Keratinocyte (primary cell): ENCODE data around the gene OR8B12. TPM values are rescaled to one million over a fixed set of nuclear protein-coding genes. Genes with fewer than 3 reads are reported as not detected.

Experiments
- DNase-seq: peaks from one replicate; pipeline ENCODE4 v3.0.0-alpha.2; 2011; ENCODE audit warnings: low read depth, missing footprints, low spot score
- FAIRE-seq: peaks from 2 replicates; lab custom pipeline; 2011; peaks lifted over from hg19 to GRCh38; lab: Jason Lieb, UNC
- H2AFZ ChIP-seq: 2 replicates; pipeline ENCODE4 v1.6.0; 2012; ENCODE audit warnings: low read length, control low read depth, inconsistent platforms; ENCODE audit not compliant: control insufficient read depth
- H3K27ac ChIP-seq: 2 replicates; pipeline ENCODE4 v1.5.1; 2011; ENCODE audit warnings: low read length; ENCODE audit not compliant: control insufficient read depth, insufficient read depth
- H3K27me3 ChIP-seq: 3 replicates; pipeline ENCODE4 v1.6.0; 2011; ENCODE audit warnings: low read length; ENCODE audit not compliant: control insufficient read depth, insufficient read depth; ENCODE audit errors: extremely low read depth
- H3K36me3 ChIP-seq, 2 experiments: 2 replicates in 1 of 2; 3 replicates in 1 of 2; pipeline ENCODE4 v1.5.1; 2011; ENCODE audit warnings: low read length in 2 of 2, mild to moderate bottlenecking in 1 of 2; ENCODE audit not compliant: control insufficient read depth in 2 of 2, insufficient read depth in 2 of 2; ENCODE audit errors: extremely low read depth in 1 of 2
- H3K4me1 ChIP-seq: 3 replicates; pipeline ENCODE4 v1.5.1; 2011; ENCODE audit warnings: low read length; ENCODE audit not compliant: control insufficient read depth, insufficient read depth; ENCODE audit errors: extremely low read depth
- H3K4me2 ChIP-seq: 3 replicates; pipeline ENCODE4 v1.6.0; 2011; ENCODE audit warnings: low read depth, low read length; ENCODE audit not compliant: control insufficient read depth, insufficient read depth; ENCODE audit errors: extremely low read depth
- H3K4me3 ChIP-seq, 3 experiments: fragments of 200-600 bp in 1 of 3; sonication (generic) in 1 of 3; 2 replicates in 2 of 3; 3 replicates in 1 of 3; pipeline ENCODE4 v1.5.1; 2011 to 2016; ENCODE audit warnings: low read length in 3 of 3, mild to moderate bottlenecking in 3 of 3, control low read depth in 2 of 3, inconsistent platforms in 1 of 3, low read depth in 1 of 3, mixed read lengths in 1 of 3, mixed run types in 1 of 3, moderate library complexity in 1 of 3; ENCODE audit not compliant: control insufficient read depth in 2 of 3, insufficient read depth in 2 of 3; ENCODE audit errors: extremely low read depth in 1 of 3
- H3K79me2 ChIP-seq: 2 replicates; pipeline ENCODE4 v1.6.0; 2012; ENCODE audit warnings: low read length; ENCODE audit not compliant: control insufficient read depth, insufficient read depth
- H3K9ac ChIP-seq: 3 replicates; pipeline ENCODE4 v1.6.0; 2011; ENCODE audit warnings: low read length; ENCODE audit not compliant: control insufficient read depth, insufficient read depth; ENCODE audit errors: extremely low read depth
- H3K9me1 ChIP-seq: 3 replicates; pipeline ENCODE4 v1.6.0; 2011; ENCODE audit warnings: low read length; ENCODE audit not compliant: control insufficient read depth, insufficient read depth; ENCODE audit errors: extremely low read depth
- H3K9me3 ChIP-seq: 2 replicates; pipeline ENCODE4 v1.5.1; 2012; ENCODE audit warnings: low read depth, low read length; ENCODE audit not compliant: control insufficient read depth
- H4K20me1 ChIP-seq: 3 replicates; pipeline ENCODE4 v1.6.0; 2011; ENCODE audit warnings: low read length; ENCODE audit not compliant: control insufficient read depth, insufficient read depth; ENCODE audit errors: extremely low read depth
- EZH2 ChIP-seq: IDR thresholded peaks from one replicate; pipeline ENCODE4 v1.6.1; 2012; ENCODE audit warnings: inconsistent platforms, mild to moderate bottlenecking, low read length, moderate library complexity
- dilution Hi-C: fragments of 300-500 bp; cut with MboI; formaldehyde crosslinking; loops from one replicate; pipeline ENCODE4 v1.7.0; 2020; ENCODE audit warnings: low sequenced_read_pairs; ENCODE audit not compliant: extremely low pct_ligation_motif_present
- polyA plus RNA-seq, 5 experiments: library from polyadenylated mRNA; depleted of rRNA in 3 of 5; stranded (reverse) in 3 of 5; stranded (forward) in 1 of 5; unstranded in 1 of 5; fragments of >200 nt; gene quantifications; 1 replicate in 1 of 5; 2 replicates in 3 of 5; 3 replicates in 1 of 5; pipeline versions ENCODE4 v1.2.1 to v1.2.3, GENCODE V29; 2011 to 2012; ENCODE audit warnings: missing spikeins in 2 of 5, low read depth in 1 of 5, low replicate concordance in 1 of 5
- TF ChIP-seq, protein P1 (sequence below), 3 experiments: IDR thresholded peaks in 1 of 3; conservative IDR thresholded peaks in 1 of 3; optimal IDR thresholded peaks in 1 of 3; 2 replicates in 2 of 3; 3 replicates in 1 of 3; pipeline versions ENCODE3 to v1.5.1; 2011; ENCODE audit warnings: low read length in 3 of 3, mild to moderate bottlenecking in 3 of 3, moderate library complexity in 2 of 3, control low read depth in 1 of 3, inconsistent platforms in 1 of 3; ENCODE audit not compliant: insufficient read depth in 2 of 3; ENCODE audit errors: extremely low read depth in 1 of 3

Gene OR8B12
- polyA plus RNA-seq, 1 donor (not counting 4 experiments of a cell fraction or from before 2014, with no cell fraction given) = not detected

DNA sequence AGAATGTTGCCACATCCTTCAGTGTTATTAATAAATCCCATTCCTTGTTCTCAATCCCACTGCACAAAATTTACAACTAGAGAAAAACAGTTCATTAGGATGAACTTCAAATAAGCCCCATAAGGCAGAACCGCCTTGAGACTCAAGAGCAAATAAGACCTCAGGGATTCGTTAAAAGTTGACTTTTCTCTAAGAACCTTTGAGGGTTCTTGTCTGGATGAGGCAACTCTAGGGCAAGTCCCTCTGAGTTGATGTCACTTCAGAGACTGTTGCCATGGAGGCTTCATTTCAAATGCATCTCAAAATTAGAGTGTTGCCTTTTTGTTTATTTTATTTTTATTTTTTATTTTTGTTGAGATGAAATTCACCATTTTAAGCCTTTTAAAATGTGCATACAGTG lies 48.0 kb upstream of the OR8B12 start:
- Histone ChIP-seq H4K20me1 (no peaks in the 10 kb centered on the region), H3K27me3 (no peaks in the 10 kb centered on the region), H3K9me3 (no peaks in the 10 kb centered on the region), H3K36me3 (no peaks in the 10 kb centered on the region), H3K4me1 (no peaks in the 10 kb centered on the region), H3K9me1 (no peaks in the 10 kb centered on the region), H2AFZ (no peak overlapping the region), H3K79me2 (no peaks in the 10 kb centered on the region), H3K4me3 (no peak overlapping the region), H3K27ac (no peak overlapping the region), H3K9ac (no peak overlapping the region), H3K4me2 (no peak overlapping the region)
- DNase-seq (no peak), FAIRE-seq (no peak)
- dilution Hi-C loops = no loop called here
- TF ChIP-seq EZH2 = no peak
- TF ChIP-seq, protein P1, sequence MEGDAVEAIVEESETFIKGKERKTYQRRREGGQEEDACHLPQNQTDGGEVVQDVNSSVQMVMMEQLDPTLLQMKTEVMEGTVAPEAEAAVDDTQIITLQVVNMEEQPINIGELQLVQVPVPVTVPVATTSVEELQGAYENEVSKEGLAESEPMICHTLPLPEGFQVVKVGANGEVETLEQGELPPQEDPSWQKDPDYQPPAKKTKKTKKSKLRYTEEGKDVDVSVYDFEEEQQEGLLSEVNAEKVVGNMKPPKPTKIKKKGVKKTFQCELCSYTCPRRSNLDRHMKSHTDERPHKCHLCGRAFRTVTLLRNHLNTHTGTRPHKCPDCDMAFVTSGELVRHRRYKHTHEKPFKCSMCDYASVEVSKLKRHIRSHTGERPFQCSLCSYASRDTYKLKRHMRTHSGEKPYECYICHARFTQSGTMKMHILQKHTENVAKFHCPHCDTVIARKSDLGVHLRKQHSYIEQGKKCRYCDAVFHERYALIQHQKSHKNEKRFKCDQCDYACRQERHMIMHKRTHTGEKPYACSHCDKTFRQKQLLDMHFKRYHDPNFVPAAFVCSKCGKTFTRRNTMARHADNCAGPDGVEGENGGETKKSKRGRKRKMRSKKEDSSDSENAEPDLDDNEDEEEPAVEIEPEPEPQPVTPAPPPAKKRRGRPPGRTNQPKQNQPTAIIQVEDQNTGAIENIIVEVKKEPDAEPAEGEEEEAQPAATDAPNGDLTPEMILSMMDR (optimal IDR thresholded peaks at IDR 0.05 in 1 of 3, IDR thresholded peaks at IDR 0.05 in 1 of 3, conservative IDR thresholded peaks at IDR 0.05 in 1 of 3; ENCODE audit: extremely low read depth in 1 of 3, insufficient read depth in 2 of 3, low read length in 3 of 3) = no peak

DNA sequence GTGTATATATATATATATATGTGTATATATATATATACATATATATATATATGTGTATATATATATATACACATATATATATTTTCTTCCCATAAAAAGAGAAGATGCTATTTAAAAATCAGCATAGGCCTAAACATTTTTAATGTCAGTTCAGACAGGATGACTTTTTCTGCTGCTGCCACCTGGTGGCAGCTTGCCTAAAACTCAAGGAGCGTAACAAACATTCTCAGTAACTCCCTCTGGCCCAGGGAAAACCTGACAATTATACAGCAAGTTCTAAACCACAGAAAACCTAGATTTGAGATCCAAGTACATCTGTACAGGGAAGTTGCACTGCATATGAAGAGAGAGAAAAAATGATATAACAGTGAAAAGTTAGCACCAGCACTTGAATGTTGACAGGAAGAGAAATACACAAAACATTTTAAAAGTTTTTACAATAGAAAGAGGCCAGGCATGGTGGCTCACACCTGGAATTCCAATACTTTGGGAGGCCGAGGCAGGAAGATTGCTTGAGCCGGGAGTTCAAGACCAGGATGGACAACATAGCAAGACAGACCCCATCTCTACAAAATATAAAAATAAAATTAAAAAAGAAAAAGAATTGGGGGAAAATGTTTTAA lies 42.9 kb upstream of the OR8B12 start:
- FAIRE-seq = peak; percentile 59
- H3K4me1 ChIP-seq = no peaks in the 10 kb centered on the region

More for the DNA sequence above, 42.9 kb upstream of the OR8B12 start:
- TF ChIP-seq, protein P1 (optimal IDR thresholded peaks at IDR 0.05 in 1 of 3, IDR thresholded peaks at IDR 0.05 in 1 of 3, conservative IDR thresholded peaks at IDR 0.05 in 1 of 3; ENCODE audit: extremely low read depth in 1 of 3, insufficient read depth in 2 of 3, low read length in 3 of 3) = peak; percentile 51 to 63 (median 59)
- TF ChIP-seq EZH2 = no peak
- H3K9ac ChIP-seq = no peak overlapping the region
- no peak overlapping the region for H2AFZ ChIP-seq
- dilution Hi-C loops = no loop called here
- no peaks in the 10 kb centered on the region for H3K79me2 ChIP-seq
- DNase-seq = no peak
- H3K9me1 ChIP-seq = no peaks in the 10 kb centered on the region
- no peaks in the 10 kb centered on the region for H3K36me3 ChIP-seq
- no peaks in the 10 kb centered on the region for H3K27me3 ChIP-seq
- H4K20me1 ChIP-seq = no peaks in the 10 kb centered on the region
- H3K9me3 ChIP-seq = no peaks in the 10 kb centered on the region
- H3K4me2 ChIP-seq = no peak overlapping the region
- H3K4me3 ChIP-seq = no peak overlapping the region
- H3K27ac ChIP-seq = no peak overlapping the region
